Activated naive CD4-positive, alpha-beta T cell treated with anti-CD3 and anti-CD28 coated beads, Interleukin-2, amount 50 U/mL, for 16 hours (primary cell): Measurements from ENCODE around the gene CLIP1.
"Not testable (repeated sequence)": the region's sequence is repeated elsewhere in the genome, so short reads cannot be mapped to it uniquely, and the experiment has no call there.

Experiments used
- DNase-seq: peaks from one replicate; pipeline ENCODE4 v3.0.0-alpha.2; 2020

The CLIP1 gene

GRCh38 chr12:122429043-122429442 is 6.6 kb upstream of the CLIP1 start:
- not testable (repeated sequence) for DNase-seq

- DNase-seq, result no peak
Measured at GRCh38 chr12:122427403-122427802, 4.9 kb upstream of the CLIP1 start.

GRCh38 chr12:122423258-122424165 is 1.0 kb upstream of the CLIP1 start:
- DNase-seq, result no peak

- DNase-seq, result peak; percentile 52
Measured at GRCh38 chr12:122422730-122423257, 325 bp upstream of the CLIP1 start.

GRCh38 chr12:122421187-122421820 is 1.2 kb downstream of the CLIP1 start:
- DNase-seq, result peak; percentile 35

- DNase-seq, result no peak
Measured at GRCh38 chr12:122420471-122421162, 1.9 kb downstream of the CLIP1 start.

GRCh38 chr12:122419094-122419493 is 3.4 kb downstream of the CLIP1 start:
- not testable (repeated sequence) for DNase-seq

GRCh38 chr12:122415665-122416064 is 6.8 kb downstream of the CLIP1 start:
- DNase-seq, result not testable (repeated sequence)

- DNase-seq, result no peak
Measured at GRCh38 chr12:122413516-122414404, 8.7 kb downstream of the CLIP1 start.

GRCh38 chr12:122412851-122413433 is 9.5 kb downstream of the CLIP1 start:
- no peak for DNase-seq

GRCh38 chr12:122411537-122411936 is 10.9 kb downstream of the CLIP1 start:
- no peak for DNase-seq

GRCh38 chr12:122407208-122407607 is 15.3 kb downstream of the CLIP1 start:
- DNase-seq, result no peak

- no peak for DNase-seq
Measured at GRCh38 chr12:122406701-122407164, 15.7 kb downstream of the CLIP1 start.

- DNase-seq, result no peak
Measured at GRCh38 chr12:122403831-122404230, 18.6 kb downstream of the CLIP1 start.

GRCh38 chr12:122403115-122403770 is 19.2 kb downstream of the CLIP1 start:
- no peak for DNase-seq

- DNase-seq, result no peak
Measured at GRCh38 chr12:122402264-122402663, 20.2 kb downstream of the CLIP1 start.

GRCh38 chr12:122399592-122400373 is 22.7 kb downstream of the CLIP1 start:
- DNase-seq, result peak; percentile 49

GRCh38 chr12:122399254-122399591 is 23.2 kb downstream of the CLIP1 start:
- no peak for DNase-seq

- DNase-seq, result not testable (repeated sequence)
Measured at GRCh38 chr12:122397981-122398380, 24.5 kb downstream of the CLIP1 start.

- no peak for DNase-seq
Measured at GRCh38 chr12:122395319-122395718, 27.1 kb downstream of the CLIP1 start.
